Stimulated activated CD4-positive, alpha-beta T cell treated with anti-CD3 and anti-CD28 coated beads, Interleukin-4, amount 100 ng/mL, for 1 hour (primary cell): ENCODE data around the gene CDH23.

ENCODE experiments used
- DNase-seq: peaks from one replicate; pipeline ENCODE4 v3.0.0-alpha.2; 2020

Gene CDH23

GRCh38 chr10:71522442-71523144, 125.9 kb downstream of the CDH23 start:
- no peak for DNase-seq

GRCh38 chr10:71523756-71524155, 127.0 kb downstream of the CDH23 start:
- no peak for DNase-seq

GRCh38 chr10:71525092-71525491, 128.4 kb downstream of the CDH23 start:
- DNase-seq, result no peak

- no peak for DNase-seq
These were observed 129.0 kb downstream of the CDH23 start for GRCh38 chr10:71525721-71526120.

- DNase-seq, result no peak
These were observed 129.9 kb downstream of the CDH23 start for GRCh38 chr10:71526653-71527052.

- no peak for DNase-seq
These were observed 130.4 kb downstream of the CDH23 start for GRCh38 chr10:71527135-71527534.

GRCh38 chr10:71528371-71529206, 131.9 kb downstream of the CDH23 start:
- no peak for DNase-seq

GRCh38 chr10:71529207-71529827, 132.6 kb downstream of the CDH23 start:
- no peak for DNase-seq

GRCh38 chr10:71530781-71531180, 134.1 kb downstream of the CDH23 start:
- DNase-seq, result no peak

GRCh38 chr10:71531485-71532446, 135.0 kb downstream of the CDH23 start:
- DNase-seq, result no peak

- DNase-seq, result no peak
These were observed 136.2 kb downstream of the CDH23 start for GRCh38 chr10:71532878-71533277.

GRCh38 chr10:71533936-71534335, 137.2 kb downstream of the CDH23 start:
- no peak for DNase-seq

GRCh38 chr10:71534568-71535194, 138.0 kb downstream of the CDH23 start:
- DNase-seq, result no peak

- no peak for DNase-seq
These were observed 139.6 kb downstream of the CDH23 start for GRCh38 chr10:71536332-71536731.

GRCh38 chr10:71537125-71537524, 140.4 kb downstream of the CDH23 start:
- DNase-seq, result no peak

- no peak for DNase-seq
These were observed 141.0 kb downstream of the CDH23 start for GRCh38 chr10:71537681-71538080.

- DNase-seq, result no peak
These were observed 142.0 kb downstream of the CDH23 start for GRCh38 chr10:71538608-71539260.

GRCh38 chr10:71539442-71540118, 142.9 kb downstream of the CDH23 start:
- DNase-seq, result no peak

GRCh38 chr10:71542478-71542877, 145.8 kb downstream of the CDH23 start:
- no peak for DNase-seq

GRCh38 chr10:71543608-71544170, 147.0 kb downstream of the CDH23 start:
- DNase-seq, result no peak

- DNase-seq, result no peak
These were observed 148.3 kb downstream of the CDH23 start for GRCh38 chr10:71545001-71545400.
